ENCODE data around the gene MYOZ3.

MYOZ3 gene

DNA sequence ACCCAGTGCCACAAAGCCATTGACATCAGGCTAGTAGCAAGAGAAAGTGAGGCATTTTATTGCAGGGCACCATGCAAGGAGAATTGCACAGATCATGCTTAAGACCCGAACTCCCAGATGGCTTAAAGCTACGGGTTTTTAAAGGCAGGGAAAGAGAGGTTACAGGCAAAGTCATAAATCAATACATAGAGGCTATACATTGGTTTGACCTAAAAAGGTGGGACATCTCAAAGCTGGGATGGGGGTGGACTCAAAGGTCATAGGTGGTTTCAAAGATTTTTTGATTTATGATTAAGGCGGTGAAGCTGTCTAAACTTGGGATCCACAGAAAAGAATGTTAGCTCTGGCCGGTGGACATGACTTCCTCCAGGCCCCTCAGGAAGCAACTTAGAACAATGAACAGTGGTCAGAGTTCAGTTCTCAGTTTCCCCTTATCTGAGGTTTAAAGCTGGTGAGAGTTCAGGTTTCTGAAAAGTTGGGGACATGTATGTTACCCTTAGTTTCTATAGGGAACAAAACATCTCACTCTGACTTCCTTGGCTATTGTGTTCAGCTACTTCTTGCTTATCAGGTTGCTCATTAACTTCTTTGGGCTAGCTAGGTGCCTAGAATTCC lies 45.8 kb downstream of the MYOZ3 start:
- no peak for DNase-seq

DNA sequence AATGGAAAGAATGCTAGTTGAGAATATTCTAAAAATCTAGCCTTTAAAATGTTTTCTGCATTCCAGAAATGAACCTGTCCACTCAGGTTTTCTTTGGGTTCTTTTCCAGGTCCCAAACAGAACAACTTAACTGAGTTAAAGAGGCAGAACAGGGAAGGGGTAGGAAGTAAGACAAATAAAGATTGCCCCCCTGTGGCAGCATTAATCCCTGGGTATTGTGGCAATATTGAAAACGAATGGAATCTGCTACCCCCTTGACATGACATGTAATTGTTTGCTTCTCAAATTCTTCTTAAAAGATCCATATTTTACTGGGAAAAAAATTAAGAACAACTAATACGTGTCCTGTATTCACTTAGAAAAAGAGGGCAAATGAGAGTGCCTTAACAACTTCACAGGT lies 49.1 kb downstream of the MYOZ3 start:
- DNase-seq: no peak

DNA sequence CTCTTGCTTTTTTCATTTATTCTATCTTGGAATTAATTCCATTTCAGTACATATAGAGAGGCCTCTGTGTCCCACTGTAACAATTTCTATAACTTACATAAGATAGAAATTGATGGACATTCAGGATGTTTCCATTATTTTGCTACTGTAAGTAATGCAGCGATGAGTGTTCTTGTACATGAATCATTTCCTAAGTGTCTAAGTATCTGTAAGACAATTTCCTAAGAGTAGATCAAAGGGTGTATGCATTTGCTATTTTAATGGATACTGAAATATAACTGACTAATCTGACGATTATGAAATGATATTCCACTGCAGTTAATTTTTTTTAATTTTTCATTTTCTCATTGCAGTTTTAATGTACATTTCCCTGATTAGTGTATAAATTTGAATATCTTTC lies 62.8 kb downstream of the MYOZ3 start:
- DNase-seq: no peak
